Thoracic aorta (tissue), 2 donors: Measurements from ENCODE around the gene CACTIN. TPM values are rescaled to one million over a fixed set of nuclear protein-coding genes. Genes with fewer than 3 reads are reported as not detected.
"Not testable (repeated sequence)": the region's sequence is repeated elsewhere in the genome, so short reads cannot be mapped to it uniquely, and the experiment has no call there.

Experiments
- ATAC-seq: fragments of 150-250 bp; one replicate; pipeline ENCODE4 v1.8.0; 2017; ENCODE audit warnings: low read depth; ENCODE audit not compliant: insufficient number of reproducible peaks, low FRiP score
- DNase-seq: peaks from one replicate; pipeline ENCODE4 v3.0.0-alpha.2; 2020; ENCODE audit warnings: low spot score
- H3K27ac ChIP-seq, 2 donors: fragments of 200-600 bp; sonication (generic); 1 replicate in 1 of 2; 2 replicates in 1 of 2; pipeline ENCODE4 v1.5.1; 2016; ENCODE audit warnings: mild to moderate bottlenecking in 2 of 2, moderate library complexity in 2 of 2
- H3K27me3 ChIP-seq: fragments of 200-600 bp; sonication (generic); replicated peaks from 2 replicates; pipeline ENCODE4 v1.6.0; 2016; ENCODE audit warnings: mild to moderate bottlenecking; ENCODE audit not compliant: insufficient read depth
- H3K36me3 ChIP-seq: fragments of 200-600 bp; sonication (generic); one replicate; pipeline ENCODE4 v1.5.1; 2016
- H3K4me1 ChIP-seq, 2 donors: fragments of 200-600 bp; sonication (generic); 1 replicate in 1 of 2; 2 replicates in 1 of 2; pipeline versions ENCODE4 v1.5.1 to v1.6.0; 2016; ENCODE audit warnings: low read depth in 2 of 2, mild to moderate bottlenecking in 1 of 2; ENCODE audit not compliant: control insufficient read depth in 1 of 2
- H3K4me3 ChIP-seq: fragments of 200-600 bp; sonication (generic); 2 replicates; pipeline ENCODE4 v1.5.1; 2016; ENCODE audit warnings: mild to moderate bottlenecking
- H3K9me3 ChIP-seq: fragments of 200-600 bp; sonication (generic); 2 replicates; pipeline ENCODE4 v1.5.1; 2016
- total RNA-seq, 2 donors: library from RNA; depleted of rRNA; stranded (reverse); fragments of >200 nt; gene quantifications; one replicate each; pipeline versions ENCODE4 v1.1.0 to v1.2.3, GENCODE V29; 2016
- TF ChIP-seq, protein P1 (sequence below): fragments of 200-600 bp; sonication (generic); IDR thresholded peaks from one replicate; pipeline ENCODE4 v1.5.1; 2019; ENCODE audit warnings: antibody characterized with exemption

The CACTIN gene
- total RNA-seq, 2 donors from 2014 or later = 33.4 to 38.0 TPM

GRCh38 chr19:3573858-3574637, 52.5 kb downstream of the CACTIN start:
- H3K9me3 ChIP-seq = no peaks in the 10 kb centered on the region
- peak overlapping the region; percentile 91 for H3K4me3 ChIP-seq
- ATAC-seq (peak; percentile 12), DNase-seq (peak; percentile 68)
- H3K27ac ChIP-seq = no peak overlapping the region
- TF ChIP-seq, protein P1, sequence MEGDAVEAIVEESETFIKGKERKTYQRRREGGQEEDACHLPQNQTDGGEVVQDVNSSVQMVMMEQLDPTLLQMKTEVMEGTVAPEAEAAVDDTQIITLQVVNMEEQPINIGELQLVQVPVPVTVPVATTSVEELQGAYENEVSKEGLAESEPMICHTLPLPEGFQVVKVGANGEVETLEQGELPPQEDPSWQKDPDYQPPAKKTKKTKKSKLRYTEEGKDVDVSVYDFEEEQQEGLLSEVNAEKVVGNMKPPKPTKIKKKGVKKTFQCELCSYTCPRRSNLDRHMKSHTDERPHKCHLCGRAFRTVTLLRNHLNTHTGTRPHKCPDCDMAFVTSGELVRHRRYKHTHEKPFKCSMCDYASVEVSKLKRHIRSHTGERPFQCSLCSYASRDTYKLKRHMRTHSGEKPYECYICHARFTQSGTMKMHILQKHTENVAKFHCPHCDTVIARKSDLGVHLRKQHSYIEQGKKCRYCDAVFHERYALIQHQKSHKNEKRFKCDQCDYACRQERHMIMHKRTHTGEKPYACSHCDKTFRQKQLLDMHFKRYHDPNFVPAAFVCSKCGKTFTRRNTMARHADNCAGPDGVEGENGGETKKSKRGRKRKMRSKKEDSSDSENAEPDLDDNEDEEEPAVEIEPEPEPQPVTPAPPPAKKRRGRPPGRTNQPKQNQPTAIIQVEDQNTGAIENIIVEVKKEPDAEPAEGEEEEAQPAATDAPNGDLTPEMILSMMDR = no peak
- H3K4me1 ChIP-seq = peaks cover 17 to 24% of the 10 kb centered on the region in 2 donors
- H3K36me3 ChIP-seq = no peaks in the 10 kb centered on the region
- H3K27me3 ChIP-seq = no peaks in the 10 kb centered on the region

- H3K4me1 ChIP-seq = peaks cover 17 to 24% of the 10 kb centered on the region in 2 donors
- TF ChIP-seq, protein P1 = no peak
- DNase-seq (no peak), ATAC-seq (no peak)
- H3K4me3 ChIP-seq = peak overlapping the region; percentile 91
- peak overlapping the region in 1 of 2 donors; percentile 54 for H3K27ac ChIP-seq
- H3K36me3 ChIP-seq = no peaks in the 10 kb centered on the region
- H3K27me3 ChIP-seq = no peaks in the 10 kb centered on the region
- H3K9me3 ChIP-seq = no peaks in the 10 kb centered on the region
These were observed 53.3 kb downstream of the CACTIN start for GRCh38 chr19:3573162-3573857.

DNA sequence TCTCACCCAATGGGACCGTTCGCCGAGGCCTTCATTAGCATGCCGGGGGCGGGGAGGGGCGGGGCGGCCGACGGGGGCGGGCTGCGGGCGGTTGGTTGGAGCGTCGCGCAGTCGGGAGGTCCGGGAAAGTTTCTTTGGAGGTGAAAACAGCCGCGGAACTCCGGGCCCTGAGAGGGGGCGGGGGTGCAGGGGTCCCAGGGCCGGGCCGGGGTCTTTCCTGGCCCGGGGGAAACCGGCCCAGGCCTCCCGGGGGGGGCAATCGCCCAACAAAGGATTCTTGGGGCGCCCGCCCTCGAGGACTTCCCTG, 53.8 kb downstream of the CACTIN start, which contains the start of gene HMG20B:
TSS of gene HMG20B (plus strand) at position 90 of the 307 bp plus-strand sequence. CDS start 366 bp downstream, outside the sequence.
- peaks cover 17 to 24% of the 10 kb centered on the region in 2 donors for H3K4me1 ChIP-seq
- ATAC-seq (no peak), DNase-seq (no peak)
- H3K9me3 ChIP-seq = no peaks in the 10 kb centered on the region
- no peaks in the 10 kb centered on the region for H3K27me3 ChIP-seq
- TF ChIP-seq, protein P1 = no peak
- H3K4me3 ChIP-seq = peak within 1 kb of the TSS; percentile 91
- H3K27ac ChIP-seq = peak within 1 kb of the TSS in 1 of 2 donors; percentile 54
- no peaks in the 10 kb centered on the region for H3K36me3 ChIP-seq

GRCh38 chr19:3572132-3572854, 54.3 kb downstream of the CACTIN start:
- TF ChIP-seq, protein P1 = no peak
- no peaks in the 10 kb centered on the region for H3K36me3 ChIP-seq
- peaks cover 17 to 24% of the 10 kb centered on the region in 2 donors for H3K4me1 ChIP-seq
- no peaks in the 10 kb centered on the region for H3K27me3 ChIP-seq
- H3K4me3 ChIP-seq = peak overlapping the region; percentile 91
- DNase-seq (peak; percentile 100), ATAC-seq (peak; percentile 94)
- H3K9me3 ChIP-seq = no peaks in the 10 kb centered on the region
- no peak overlapping the region for H3K27ac ChIP-seq

- ATAC-seq = no peak
- H3K4me3 ChIP-seq = no peak overlapping the region
- TF ChIP-seq, protein P1 = no peak
- H3K27me3 ChIP-seq = no peaks in the 10 kb centered on the region
- H3K36me3 ChIP-seq = no peaks in the 10 kb centered on the region
- H3K9me3 ChIP-seq = no peaks in the 10 kb centered on the region
- no peak for DNase-seq
- no peak overlapping the region for H3K27ac ChIP-seq
- peaks cover 11 to 14% of the 10 kb centered on the region in 2 donors for H3K4me1 ChIP-seq
These were observed 56.0 kb downstream of the CACTIN start for GRCh38 chr19:3570606-3571011.

DNA sequence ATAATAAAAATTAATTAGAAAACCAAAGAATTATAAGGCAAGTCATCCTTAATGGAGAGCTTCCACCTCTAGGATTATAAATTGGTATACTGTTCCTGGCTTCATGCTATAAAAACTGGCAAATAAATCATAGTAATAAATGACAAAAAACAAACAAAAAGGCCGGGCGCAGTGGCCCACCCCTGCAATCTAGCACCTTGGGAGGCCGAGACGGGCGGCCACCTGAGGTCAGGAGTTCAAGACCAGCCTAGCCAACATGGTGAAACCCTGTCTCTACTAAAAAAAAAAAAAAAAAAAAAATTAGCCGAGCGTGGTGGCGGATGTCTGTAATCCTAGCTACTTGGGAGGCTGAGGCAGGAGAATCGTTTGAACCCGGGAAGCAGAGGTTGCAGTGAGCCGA, 56.5 kb downstream of the CACTIN start:
- H3K27ac ChIP-seq, H3K27me3 ChIP-seq, H3K36me3 ChIP-seq, ATAC-seq, H3K4me3 ChIP-seq, H3K9me3 ChIP-seq, DNase-seq: not testable (repeated sequence)
- H3K4me1 ChIP-seq = peaks cover 11 to 14% of the 10 kb centered on the region in 2 donors
